Measurements from ENCODE around the gene MRPS6.

- no peak for TF ChIP-seq MYC (IDR thresholded peaks at IDR 0.05; ENCODE audit: low read depth, low read length)
- TF ChIP-seq POLR2A (IDR thresholded peaks at IDR 0.05; ENCODE audit: extremely low read depth, insufficient read length): no peak
- no peak for TF ChIP-seq CTCF (IDR thresholded peaks at IDR 0.05; ENCODE audit: low read depth, low read length)
- no peak for TF ChIP-seq MAX (IDR thresholded peaks at IDR 0.05; ENCODE audit: low read depth, low read length)
These were observed 50.2 kb downstream of the MRPS6 start for GRCh38 chr21:34123609-34124008.

All from NB4 (cell line).